BE2C (cell line): ENCODE results near the gene NPAS3.

Experiments used
- DNase-seq: peaks from one replicate; pipeline ENCODE4 v3.0.0-alpha.2; 2020
- H3K27me3 ChIP-seq: fragments of 250-450 bp; sonication (Bioruptor Pico); 2 replicates; pipeline ENCODE4 v1.5.1; 2020; ENCODE audit warnings: mild to moderate bottlenecking
- H3K36me3 ChIP-seq: fragments of 250-450 bp; sonication (Bioruptor Pico); 2 replicates; pipeline ENCODE4 v1.5.1; 2020; ENCODE audit warnings: mild to moderate bottlenecking
- H3K4me1 ChIP-seq: fragments of 250-450 bp; sonication (Bioruptor Pico); 2 replicates; pipeline ENCODE4 v1.5.1; 2020
- H3K4me3 ChIP-seq: 2 replicates; pipeline ENCODE4 v1.5.1; 2011; ENCODE audit warnings: low read depth, low read length
- H3K9me3 ChIP-seq: fragments of 250-450 bp; sonication (Bioruptor Pico); 2 replicates; pipeline ENCODE4 v1.5.1; 2020
- TF ChIP-seq, protein P1 (sequence below): IDR thresholded peaks from 2 replicates; pipeline ENCODE4 v1.5.1; 2012; ENCODE audit warnings: mild to moderate bottlenecking, low read depth, low read length

The NPAS3 gene

GRCh38 chr14:32980178-32980901 is 41.7 kb downstream of the NPAS3 start:
- H3K4me3 ChIP-seq: no peak overlapping the region
- TF ChIP-seq, protein P1, sequence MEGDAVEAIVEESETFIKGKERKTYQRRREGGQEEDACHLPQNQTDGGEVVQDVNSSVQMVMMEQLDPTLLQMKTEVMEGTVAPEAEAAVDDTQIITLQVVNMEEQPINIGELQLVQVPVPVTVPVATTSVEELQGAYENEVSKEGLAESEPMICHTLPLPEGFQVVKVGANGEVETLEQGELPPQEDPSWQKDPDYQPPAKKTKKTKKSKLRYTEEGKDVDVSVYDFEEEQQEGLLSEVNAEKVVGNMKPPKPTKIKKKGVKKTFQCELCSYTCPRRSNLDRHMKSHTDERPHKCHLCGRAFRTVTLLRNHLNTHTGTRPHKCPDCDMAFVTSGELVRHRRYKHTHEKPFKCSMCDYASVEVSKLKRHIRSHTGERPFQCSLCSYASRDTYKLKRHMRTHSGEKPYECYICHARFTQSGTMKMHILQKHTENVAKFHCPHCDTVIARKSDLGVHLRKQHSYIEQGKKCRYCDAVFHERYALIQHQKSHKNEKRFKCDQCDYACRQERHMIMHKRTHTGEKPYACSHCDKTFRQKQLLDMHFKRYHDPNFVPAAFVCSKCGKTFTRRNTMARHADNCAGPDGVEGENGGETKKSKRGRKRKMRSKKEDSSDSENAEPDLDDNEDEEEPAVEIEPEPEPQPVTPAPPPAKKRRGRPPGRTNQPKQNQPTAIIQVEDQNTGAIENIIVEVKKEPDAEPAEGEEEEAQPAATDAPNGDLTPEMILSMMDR: no peak
- peaks cover 34% of the 10 kb centered on the region for H3K27me3 ChIP-seq
- no peak for DNase-seq
- H3K36me3 ChIP-seq: no peaks in the 10 kb centered on the region
- no peaks in the 10 kb centered on the region for H3K4me1 ChIP-seq
- no peaks in the 10 kb centered on the region for H3K9me3 ChIP-seq

GRCh38 chr14:32980902-32981501 is 42.3 kb downstream of the NPAS3 start:
- Histone ChIP-seq H3K4me1 (no peaks in the 10 kb centered on the region), H3K27me3 (peaks cover 40% of the 10 kb centered on the region), H3K9me3 (no peaks in the 10 kb centered on the region), H3K36me3 (no peaks in the 10 kb centered on the region), H3K4me3 (no peak overlapping the region)
- DNase-seq: no peak
- TF ChIP-seq, protein P1: no peak

DNA sequence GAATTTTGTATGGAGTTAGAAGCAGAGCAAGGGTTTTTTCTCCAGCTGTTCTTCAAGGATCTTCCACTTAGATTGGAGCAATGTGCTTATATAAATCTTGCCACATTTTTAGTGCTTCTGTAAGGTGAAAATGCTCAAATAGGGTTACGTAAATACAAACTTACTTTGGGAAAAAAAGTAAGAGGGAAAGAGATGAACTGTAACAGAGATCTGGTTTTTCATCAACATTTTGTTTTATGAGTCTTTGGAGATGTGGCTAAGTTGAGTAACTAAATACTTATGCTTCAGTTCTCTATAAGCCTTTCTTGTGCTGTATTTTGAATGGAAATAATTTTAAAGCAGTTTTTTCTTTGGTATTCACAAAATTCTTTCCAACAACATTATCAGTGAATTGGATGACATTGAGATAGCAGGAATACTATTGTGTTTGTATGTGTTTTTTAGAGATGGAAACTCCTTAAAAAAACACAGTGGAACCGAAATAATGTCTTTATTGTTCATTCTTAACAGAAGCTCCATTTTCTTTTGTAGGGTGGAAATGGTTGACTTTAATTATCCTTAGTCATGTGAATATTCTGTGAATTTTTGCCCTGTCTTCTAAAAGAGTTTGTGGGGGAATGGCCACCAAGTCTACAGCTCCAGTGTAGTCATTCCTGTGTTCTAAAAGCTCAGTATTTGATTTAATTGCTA is 45.7 kb downstream of the NPAS3 start:
- H3K4me3 ChIP-seq: no peak overlapping the region
- H3K9me3 ChIP-seq: no peaks in the 10 kb centered on the region
- TF ChIP-seq, protein P1: no peak
- no peaks in the 10 kb centered on the region for H3K36me3 ChIP-seq
- DNase-seq: no peak
- H3K27me3 ChIP-seq: peaks cover 48% of the 10 kb centered on the region
- no peaks in the 10 kb centered on the region for H3K4me1 ChIP-seq

GRCh38 chr14:32985866-32986265 is 47.2 kb downstream of the NPAS3 start:
- Histone ChIP-seq H3K36me3 (no peaks in the 10 kb centered on the region), H3K9me3 (no peaks in the 10 kb centered on the region), H3K4me1 (no peaks in the 10 kb centered on the region), H3K4me3 (no peak overlapping the region), H3K27me3 (peaks cover 45% of the 10 kb centered on the region)
- TF ChIP-seq, protein P1: no peak
- no peak for DNase-seq

- no peaks in the 10 kb centered on the region for H3K36me3 ChIP-seq
- peaks cover 41% of the 10 kb centered on the region for H3K27me3 ChIP-seq
- no peak overlapping the region for H3K4me3 ChIP-seq
- H3K4me1 ChIP-seq: no peaks in the 10 kb centered on the region
- TF ChIP-seq, protein P1: no peak
- DNase-seq: no peak
- no peaks in the 10 kb centered on the region for H3K9me3 ChIP-seq
Measured at GRCh38 chr14:32986791-32987540, 48.3 kb downstream of the NPAS3 start.
